Stimulated activated memory B cell treated with anti-CD40 and anti-IgM and Interleukin-4, amounts not matched to agents 10 μg/mL and 1 μg/mL and 100 μg/mL, for 72 hours (primary cell): ENCODE measurements around the gene FAM8A1.
"Not testable (repeated sequence)": the region's sequence is repeated elsewhere in the genome, so short reads cannot be mapped to it uniquely, and the experiment has no call there.

Experiments
- ATAC-seq: fragments of 150-1000 bp; cut with Tn5 transposase; 2 replicates; pipeline ENCODE4 v1.10.0; 2021
- H3K27ac Mint-ChIP-seq: one replicate; pipeline ENCODE4 v1.8.0; 2022; ENCODE audit warnings: mild to moderate bottlenecking, mixed read lengths
- H3K27me3 Mint-ChIP-seq: one replicate; pipeline ENCODE4 v1.8.0; 2022; ENCODE audit warnings: mixed read lengths
- H3K36me3 Mint-ChIP-seq: one replicate; pipeline ENCODE4 v1.8.0; 2022; ENCODE audit warnings: mixed read lengths
- H3K4me1 Mint-ChIP-seq: one replicate; pipeline ENCODE4 v1.8.0; 2022; ENCODE audit warnings: mixed read lengths
- H3K4me3 Mint-ChIP-seq: one replicate; pipeline ENCODE4 v1.8.0; 2022; ENCODE audit warnings: mild to moderate bottlenecking, moderate library complexity, mixed read lengths
- H3K9me3 Mint-ChIP-seq: one replicate; pipeline ENCODE4 v1.8.0; 2022; ENCODE audit warnings: mixed read lengths

FAM8A1 gene

GRCh38 chr6:17599877-17600526 lies at the start of gene FAM8A1:
FAM8A1 (plus strand) TSS chr6:17600302; CDS start chr6:17600410, 108 bp downstream.
- ATAC-seq: peak; percentile 95
- Mint-ChIP-seq H3K4me3 (peak within 1 kb of the TSS; percentile 84), H3K36me3 (peaks cover 17% of the 10 kb centered on the region), H3K9me3 (no peaks in the 10 kb centered on the region), H3K27ac (peak within 1 kb of the TSS; percentile 68), H3K27me3 (no peaks in the 10 kb centered on the region), H3K4me1 (peaks cover 9% of the 10 kb centered on the region)

GRCh38 chr6:17551383-17551958 lies 48.6 kb upstream of the FAM8A1 start:
- H3K27me3 Mint-ChIP-seq: peaks cover 23% of the 10 kb centered on the region
- H3K4me1 Mint-ChIP-seq: no peaks in the 10 kb centered on the region
- no peak overlapping the region for H3K27ac Mint-ChIP-seq
- no peaks in the 10 kb centered on the region for H3K9me3 Mint-ChIP-seq
- no peak for ATAC-seq
- no peaks in the 10 kb centered on the region for H3K36me3 Mint-ChIP-seq
- H3K4me3 Mint-ChIP-seq: no peak overlapping the region

- Mint-ChIP-seq H3K4me3 (no peak overlapping the region), H3K27me3 (peaks cover 16% of the 10 kb centered on the region), H3K4me1 (no peaks in the 10 kb centered on the region), H3K36me3 (no peaks in the 10 kb centered on the region), H3K27ac (no peak overlapping the region), H3K9me3 (no peaks in the 10 kb centered on the region)
- no peak for ATAC-seq
These were observed 47.2 kb upstream of the FAM8A1 start for GRCh38 chr6:17552861-17553260.

- no peak overlapping the region for H3K27ac Mint-ChIP-seq
- H3K4me1 Mint-ChIP-seq: no peaks in the 10 kb centered on the region
- no peak overlapping the region for H3K4me3 Mint-ChIP-seq
- H3K36me3 Mint-ChIP-seq: no peaks in the 10 kb centered on the region
- peaks cover 8% of the 10 kb centered on the region for H3K27me3 Mint-ChIP-seq
- no peak for ATAC-seq
- H3K9me3 Mint-ChIP-seq: peaks cover 3% of the 10 kb centered on the region
These were observed 44.1 kb upstream of the FAM8A1 start for GRCh38 chr6:17556014-17556413.

- H3K9me3 Mint-ChIP-seq: peaks cover 13% of the 10 kb centered on the region
- no peak for ATAC-seq
- peaks cover 6% of the 10 kb centered on the region for H3K36me3 Mint-ChIP-seq
- H3K4me3 Mint-ChIP-seq: no peak overlapping the region
- H3K4me1 Mint-ChIP-seq: no peaks in the 10 kb centered on the region
- no peaks in the 10 kb centered on the region for H3K27me3 Mint-ChIP-seq
- H3K27ac Mint-ChIP-seq: no peak overlapping the region
These were observed 37.5 kb upstream of the FAM8A1 start for GRCh38 chr6:17562636-17563035.

- peaks cover 13% of the 10 kb centered on the region for H3K9me3 Mint-ChIP-seq
- ATAC-seq: no peak
- peaks cover 9% of the 10 kb centered on the region for H3K27me3 Mint-ChIP-seq
- no peaks in the 10 kb centered on the region for H3K4me1 Mint-ChIP-seq
- no peak overlapping the region for H3K27ac Mint-ChIP-seq
- H3K36me3 Mint-ChIP-seq: peaks cover 6% of the 10 kb centered on the region
- no peak overlapping the region for H3K4me3 Mint-ChIP-seq
These were observed 34.7 kb upstream of the FAM8A1 start for GRCh38 chr6:17565399-17565798.

- H3K4me1 Mint-ChIP-seq: no peaks in the 10 kb centered on the region
- H3K27me3 Mint-ChIP-seq: peaks cover 29% of the 10 kb centered on the region
- H3K9me3 Mint-ChIP-seq: peaks cover 10% of the 10 kb centered on the region
- no peak overlapping the region for H3K4me3 Mint-ChIP-seq
- no peak for ATAC-seq
- H3K27ac Mint-ChIP-seq: no peak overlapping the region
- no peaks in the 10 kb centered on the region for H3K36me3 Mint-ChIP-seq
These were observed 25.1 kb upstream of the FAM8A1 start for GRCh38 chr6:17574866-17575560.

- Mint-ChIP-seq H3K4me3 (no peak overlapping the region), H3K4me1 (no peaks in the 10 kb centered on the region), H3K27ac (no peak overlapping the region), H3K9me3 (peaks cover 10% of the 10 kb centered on the region), H3K36me3 (no peaks in the 10 kb centered on the region), H3K27me3 (peaks cover 28% of the 10 kb centered on the region)
- ATAC-seq: no peak
These were observed 23.0 kb upstream of the FAM8A1 start for GRCh38 chr6:17577059-17577458.

- ATAC-seq: peak; percentile 67
- Mint-ChIP-seq H3K27me3 (peaks cover 12% of the 10 kb centered on the region), H3K4me1 (peaks cover 5% of the 10 kb centered on the region), H3K27ac (no peak overlapping the region), H3K4me3 (peak overlapping the region; percentile 72), H3K36me3 (no peaks in the 10 kb centered on the region), H3K9me3 (peaks cover 10% of the 10 kb centered on the region)
These were observed 19.5 kb upstream of the FAM8A1 start for GRCh38 chr6:17580518-17581048.

GRCh38 chr6:17581282-17581681 lies 18.8 kb upstream of the FAM8A1 start:
- Mint-ChIP-seq H3K27me3 (peaks cover 12% of the 10 kb centered on the region), H3K9me3 (peaks cover 10% of the 10 kb centered on the region), H3K4me3 (peak overlapping the region; percentile 16)
- H3K27ac Mint-ChIP-seq, H3K4me1 Mint-ChIP-seq, ATAC-seq, H3K36me3 Mint-ChIP-seq: not testable (repeated sequence)

- Mint-ChIP-seq H3K27ac (no peak overlapping the region), H3K36me3 (no peaks in the 10 kb centered on the region), H3K4me3 (no peak overlapping the region), H3K9me3 (no peaks in the 10 kb centered on the region), H3K4me1 (peaks cover 5% of the 10 kb centered on the region), H3K27me3 (peaks cover 12% of the 10 kb centered on the region)
- ATAC-seq: no peak
These were observed 16.3 kb upstream of the FAM8A1 start for GRCh38 chr6:17583811-17584210.

GRCh38 chr6:17584241-17584803 lies 15.8 kb upstream of the FAM8A1 start:
- Mint-ChIP-seq H3K36me3 (no peaks in the 10 kb centered on the region), H3K4me3 (no peak overlapping the region), H3K4me1 (peaks cover 5% of the 10 kb centered on the region), H3K9me3 (no peaks in the 10 kb centered on the region), H3K27me3 (peaks cover 12% of the 10 kb centered on the region), H3K27ac (no peak overlapping the region)
- ATAC-seq: peak; percentile 53

- Mint-ChIP-seq H3K27me3 (peaks cover 7% of the 10 kb centered on the region), H3K4me3 (no peak overlapping the region), H3K9me3 (no peaks in the 10 kb centered on the region), H3K4me1 (peaks cover 5% of the 10 kb centered on the region), H3K36me3 (no peaks in the 10 kb centered on the region), H3K27ac (no peak overlapping the region)
- ATAC-seq: no peak
These were observed 14.2 kb upstream of the FAM8A1 start for GRCh38 chr6:17585766-17586490.

GRCh38 chr6:17586623-17587022 lies 13.5 kb upstream of the FAM8A1 start:
- not testable (repeated sequence) for H3K4me1 Mint-ChIP-seq, ATAC-seq, H3K27ac Mint-ChIP-seq, H3K9me3 Mint-ChIP-seq, H3K36me3 Mint-ChIP-seq, H3K4me3 Mint-ChIP-seq, H3K27me3 Mint-ChIP-seq

- no peaks in the 10 kb centered on the region for H3K27me3 Mint-ChIP-seq
- H3K36me3 Mint-ChIP-seq: no peaks in the 10 kb centered on the region
- no peak for ATAC-seq
- peaks cover 5% of the 10 kb centered on the region for H3K4me1 Mint-ChIP-seq
- H3K4me3 Mint-ChIP-seq: no peak overlapping the region
- H3K9me3 Mint-ChIP-seq: no peaks in the 10 kb centered on the region
- H3K27ac Mint-ChIP-seq: no peak overlapping the region
These were observed 12.1 kb upstream of the FAM8A1 start for GRCh38 chr6:17588011-17588410.
